Middle frontal gyrus (tissue), 1 donor: Measurements from ENCODE around the gene TMEM115.
"Not testable (repeated sequence)": the region's sequence is repeated elsewhere in the genome, so short reads cannot be mapped to it uniquely, and the experiment has no call there.

Experiments used
- DNase-seq: peaks from one replicate; pipeline ENCODE4 v3.0.0-alpha.2; 2015; ENCODE audit warnings: low spot score; ENCODE audit errors: extremely low spot score

Gene TMEM115

GRCh38 chr3:50319181-50319893 is 40.0 kb downstream of the TMEM115 start:
- no peak for DNase-seq

GRCh38 chr3:50318615-50319014 is 40.7 kb downstream of the TMEM115 start:
- DNase-seq, result no peak

GRCh38 chr3:50318163-50318562 is 41.2 kb downstream of the TMEM115 start:
- DNase-seq, result no peak

- no peak for DNase-seq
These were observed 42.0 kb downstream of the TMEM115 start for GRCh38 chr3:50317300-50317699.

GRCh38 chr3:50316657-50317242 is 42.6 kb downstream of the TMEM115 start:
- DNase-seq, result no peak

- no peak for DNase-seq
These were observed 44.5 kb downstream of the TMEM115 start for GRCh38 chr3:50314816-50315215.

GRCh38 chr3:50314342-50314741 is 45.0 kb downstream of the TMEM115 start:
- no peak for DNase-seq

- DNase-seq, result not testable (repeated sequence)
These were observed 47.3 kb downstream of the TMEM115 start for GRCh38 chr3:50312041-50312440.
